ENCODE results near the gene TRIM9.
"Not testable (repeated sequence)": the region's sequence is repeated elsewhere in the genome, so short reads cannot be mapped to it uniquely, and the experiment has no call there.

Gene TRIM9

DNA sequence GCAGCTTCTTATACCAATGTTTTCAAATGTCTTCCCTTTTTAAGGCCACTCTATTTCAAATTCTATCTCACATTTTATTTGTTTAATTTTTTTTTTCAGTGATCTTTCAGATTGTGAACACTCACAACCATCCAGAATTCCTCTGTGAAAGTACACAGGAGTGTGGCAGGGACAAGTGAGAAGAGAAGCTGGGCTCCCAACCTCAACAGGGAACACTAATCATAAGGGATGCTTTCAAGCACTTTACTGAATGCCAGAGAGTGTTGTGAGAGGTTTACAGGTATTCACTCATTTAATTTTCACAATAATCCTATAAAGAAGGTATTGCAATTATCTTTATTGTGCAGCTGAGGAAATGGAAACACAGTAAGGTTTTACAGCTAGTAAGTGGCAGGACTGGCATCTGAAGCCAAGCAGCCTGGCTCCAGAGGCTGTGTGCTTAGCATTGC, 90.5 kb downstream of the TRIM9 start:
- DNase-seq (ENCODE audit: low read depth in 3 of 3), result no peak

DNA sequence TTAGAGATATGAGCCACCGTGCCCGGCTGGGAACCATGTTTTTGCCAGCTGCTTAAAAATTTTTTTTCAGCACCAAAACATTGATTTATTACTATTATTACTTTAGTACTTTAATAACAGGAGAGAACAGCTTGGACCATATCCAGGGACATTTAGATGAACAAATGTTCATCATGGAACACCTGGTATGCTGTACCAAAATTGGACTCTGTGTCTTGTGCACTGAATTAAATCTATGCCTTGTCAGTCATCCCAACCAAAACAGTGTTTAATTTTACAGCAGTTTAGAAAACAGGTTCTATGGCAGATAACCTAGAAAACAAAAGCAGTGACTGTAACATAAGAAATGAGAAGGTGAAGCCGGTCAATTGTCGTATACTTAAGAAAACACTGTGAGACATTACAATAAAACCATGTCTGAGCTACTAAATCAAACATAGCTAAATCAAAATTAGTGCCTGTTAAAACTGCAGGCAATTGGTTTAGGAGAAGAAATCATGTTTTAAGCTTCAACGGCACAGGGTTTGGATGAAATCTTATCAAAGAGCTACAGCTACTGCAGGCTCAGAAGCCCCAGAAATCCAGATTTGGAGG, 92.4 kb downstream of the TRIM9 start:
- DNase-seq (ENCODE audit: low read depth in 3 of 3), result no peak

DNA sequence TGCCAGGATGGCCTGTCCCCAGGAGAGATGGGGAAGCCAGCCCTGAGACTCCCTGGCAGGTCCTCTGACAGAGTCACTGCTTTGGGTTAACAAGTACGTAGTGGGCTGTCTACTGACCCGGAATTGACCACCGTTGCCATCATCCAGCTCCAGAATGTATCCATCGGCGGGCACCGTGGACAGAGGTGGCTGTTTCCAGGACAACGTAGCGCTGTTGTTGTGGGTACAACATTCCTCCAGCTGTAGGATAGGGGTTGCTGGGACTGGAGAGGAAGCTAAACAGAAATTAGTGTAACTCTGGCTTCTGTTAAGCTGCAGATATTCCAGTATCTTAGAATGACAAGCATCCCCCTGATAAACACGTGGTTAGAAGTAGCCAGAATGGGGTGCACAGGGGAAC, 94.3 kb downstream of the TRIM9 start:
- no peak for DNase-seq (ENCODE audit: low read depth in 3 of 3)

DNA sequence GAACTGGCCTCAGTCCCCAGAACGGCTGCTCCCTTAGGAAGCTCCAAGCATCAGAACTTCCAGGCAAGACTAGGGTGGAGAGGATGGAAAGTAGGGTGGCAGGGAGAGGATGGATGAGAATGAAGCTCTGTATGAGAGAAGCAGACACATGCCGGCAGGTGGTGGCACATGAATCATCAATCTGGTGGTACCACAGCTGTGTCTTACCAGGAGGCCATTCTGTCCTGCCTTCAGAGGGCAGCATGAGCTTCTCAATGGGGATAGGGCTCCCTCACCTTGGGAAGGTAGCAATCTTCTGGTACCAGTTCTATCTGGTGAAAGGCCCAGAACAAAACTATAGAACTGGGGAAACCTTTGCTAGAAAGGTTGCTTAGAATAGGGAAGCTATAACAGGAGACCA, 95.2 kb downstream of the TRIM9 start:
- no peak for DNase-seq (ENCODE audit: low read depth in 3 of 3)

DNA sequence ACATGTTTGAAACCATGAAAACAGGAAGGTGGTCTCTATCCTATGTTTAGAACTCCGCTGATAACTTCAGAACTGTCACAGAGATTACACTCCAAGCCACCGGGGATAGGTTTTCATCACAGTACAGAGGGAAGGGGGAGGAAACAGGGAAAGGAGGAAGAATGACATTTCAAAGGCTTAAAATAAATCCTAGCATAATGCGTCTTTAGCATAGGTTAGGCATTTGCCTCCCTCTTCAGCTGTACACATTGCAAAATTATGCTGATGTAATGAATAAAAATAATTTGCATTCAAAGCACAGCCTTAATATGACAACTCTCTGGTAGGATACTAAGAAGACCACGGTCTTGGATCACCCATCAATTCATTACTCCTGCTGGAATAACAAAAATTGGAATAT, 96.3 kb downstream of the TRIM9 start:
- no peak for DNase-seq (ENCODE audit: low read depth in 3 of 3)

DNA sequence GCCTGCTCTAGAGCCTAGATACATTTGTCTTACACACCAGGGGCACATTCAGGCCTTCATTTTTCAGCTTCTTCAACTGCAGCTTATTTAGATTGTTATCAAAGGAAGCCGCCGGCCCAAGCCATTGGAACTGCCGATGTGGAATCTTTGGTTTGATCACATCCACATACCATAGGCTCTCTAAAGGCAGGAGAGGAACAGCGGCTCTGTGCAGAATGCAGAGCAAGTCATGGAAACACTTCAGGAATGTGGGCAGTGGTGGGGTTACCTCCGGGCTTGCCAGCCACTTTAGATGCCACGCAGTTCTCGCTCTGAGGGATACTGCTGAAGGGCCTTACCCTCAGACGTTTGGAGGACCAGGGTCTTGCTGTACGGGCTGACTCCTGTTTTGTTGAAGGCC, 97.2 kb downstream of the TRIM9 start:
- DNase-seq (ENCODE audit: low read depth in 3 of 3), result no peak

DNA sequence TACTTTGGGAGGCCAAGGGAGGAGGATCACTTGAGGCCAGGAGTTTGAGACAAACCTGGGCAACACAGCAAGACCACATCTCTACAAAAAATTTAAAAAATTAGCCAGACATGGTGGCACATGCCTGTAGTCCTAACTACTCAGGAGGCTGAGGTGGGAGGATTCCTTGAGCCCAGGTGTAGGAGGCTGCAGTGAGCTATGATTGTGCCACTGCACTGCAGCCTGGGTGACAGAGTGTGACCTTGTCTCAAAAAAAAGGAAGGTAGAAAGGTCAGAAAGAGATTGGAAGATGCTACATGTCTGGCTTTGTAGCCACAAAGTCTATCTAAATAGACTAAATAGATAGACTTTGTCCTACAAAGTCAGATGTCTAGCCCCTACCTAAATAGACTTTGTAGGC, 100.7 kb downstream of the TRIM9 start:
- not testable (repeated sequence) for DNase-seq (ENCODE audit: low read depth in 3 of 3)

DNA sequence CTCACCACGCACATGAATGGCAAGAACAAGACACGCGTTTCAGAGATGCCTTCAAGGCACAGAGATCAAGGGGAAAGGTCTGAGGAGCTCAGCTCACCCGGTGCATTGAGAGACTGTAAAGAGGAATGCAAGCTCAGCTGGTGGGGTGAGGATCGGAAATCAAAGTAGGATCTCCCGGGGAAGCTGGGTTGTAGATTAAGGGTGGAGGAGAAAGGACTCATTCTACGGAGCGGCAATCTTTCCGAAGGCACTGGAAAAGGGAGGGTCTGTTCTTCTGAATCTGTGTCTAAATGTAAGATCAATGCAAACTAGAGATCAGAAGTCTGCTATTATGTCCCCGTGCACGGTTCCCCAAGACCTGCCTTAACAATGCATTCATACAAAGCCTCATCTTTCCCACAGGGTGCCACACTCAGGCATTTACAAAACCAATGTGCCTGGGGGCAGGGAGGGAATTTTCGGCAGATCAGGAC, 109.0 kb downstream of the TRIM9 start:
- DNase-seq (ENCODE audit: low read depth in 3 of 3), result no peak

DNA sequence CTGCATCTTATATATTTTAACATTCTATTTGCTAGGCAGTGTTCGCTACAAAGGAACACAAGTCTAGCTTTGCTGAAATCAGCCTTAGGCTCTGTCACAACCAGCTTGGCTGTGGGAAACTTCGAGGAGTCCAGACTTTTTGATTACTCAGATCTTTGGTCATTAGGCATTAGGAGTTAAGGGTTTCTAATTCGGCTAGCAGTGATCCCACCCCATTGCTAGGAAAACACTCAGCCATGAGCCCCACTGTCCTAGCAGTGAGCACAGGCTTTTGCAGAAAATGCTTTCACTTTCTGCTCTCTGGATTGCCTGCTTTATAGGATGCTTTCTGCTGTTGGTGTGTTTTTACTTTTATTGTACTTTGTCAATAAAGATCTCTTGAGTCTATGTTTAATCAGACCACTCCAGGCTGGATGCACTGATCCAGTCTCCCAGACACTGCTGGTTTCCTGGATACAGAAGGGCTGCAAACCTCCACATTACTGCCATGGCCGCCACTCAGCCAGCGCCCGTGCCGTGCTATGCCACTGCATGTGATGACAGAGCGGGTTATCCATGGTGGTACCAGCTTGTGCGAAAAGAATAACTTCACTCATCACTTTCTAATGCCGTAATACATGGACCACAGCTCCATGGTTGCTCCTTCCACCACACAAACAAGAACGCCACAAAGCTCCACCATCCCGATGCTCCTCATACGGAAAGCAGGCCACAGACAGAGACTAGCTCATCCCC, 109.6 kb downstream of the TRIM9 start:
- DNase-seq (ENCODE audit: low read depth in 3 of 3), result no peak

DNA sequence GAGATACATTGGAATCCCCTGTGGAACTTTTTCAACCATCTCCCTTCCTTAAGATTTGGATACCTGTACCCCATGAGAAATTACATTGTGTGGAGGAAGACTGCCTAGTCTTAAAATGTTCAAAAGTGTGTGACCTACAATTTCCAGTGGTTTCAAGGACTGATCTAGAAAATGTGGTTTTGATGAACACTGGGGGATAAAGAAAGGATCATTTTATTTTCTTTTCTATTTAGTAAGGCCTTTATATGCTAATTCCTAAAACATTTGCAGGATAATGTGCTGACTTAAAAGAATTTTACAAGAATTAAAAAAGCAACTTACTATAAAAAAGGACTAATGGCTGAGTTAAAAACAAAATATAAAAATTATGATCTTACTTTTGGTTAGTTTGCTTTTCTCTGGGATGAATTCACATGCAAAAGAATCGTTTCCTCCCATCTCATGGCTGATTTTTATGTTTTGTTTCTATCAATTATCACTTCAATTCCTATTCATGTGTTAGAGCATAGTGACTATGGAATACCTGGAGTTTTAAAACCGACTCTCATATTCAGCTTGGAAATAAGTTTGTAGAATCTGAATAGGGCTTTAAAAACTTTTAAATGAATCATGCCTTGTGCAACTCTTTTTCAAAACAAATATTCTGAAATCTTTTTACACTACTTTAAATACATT, 110.7 kb downstream of the TRIM9 start:
- DNase-seq (ENCODE audit: low read depth in 3 of 3), result no peak

DNA sequence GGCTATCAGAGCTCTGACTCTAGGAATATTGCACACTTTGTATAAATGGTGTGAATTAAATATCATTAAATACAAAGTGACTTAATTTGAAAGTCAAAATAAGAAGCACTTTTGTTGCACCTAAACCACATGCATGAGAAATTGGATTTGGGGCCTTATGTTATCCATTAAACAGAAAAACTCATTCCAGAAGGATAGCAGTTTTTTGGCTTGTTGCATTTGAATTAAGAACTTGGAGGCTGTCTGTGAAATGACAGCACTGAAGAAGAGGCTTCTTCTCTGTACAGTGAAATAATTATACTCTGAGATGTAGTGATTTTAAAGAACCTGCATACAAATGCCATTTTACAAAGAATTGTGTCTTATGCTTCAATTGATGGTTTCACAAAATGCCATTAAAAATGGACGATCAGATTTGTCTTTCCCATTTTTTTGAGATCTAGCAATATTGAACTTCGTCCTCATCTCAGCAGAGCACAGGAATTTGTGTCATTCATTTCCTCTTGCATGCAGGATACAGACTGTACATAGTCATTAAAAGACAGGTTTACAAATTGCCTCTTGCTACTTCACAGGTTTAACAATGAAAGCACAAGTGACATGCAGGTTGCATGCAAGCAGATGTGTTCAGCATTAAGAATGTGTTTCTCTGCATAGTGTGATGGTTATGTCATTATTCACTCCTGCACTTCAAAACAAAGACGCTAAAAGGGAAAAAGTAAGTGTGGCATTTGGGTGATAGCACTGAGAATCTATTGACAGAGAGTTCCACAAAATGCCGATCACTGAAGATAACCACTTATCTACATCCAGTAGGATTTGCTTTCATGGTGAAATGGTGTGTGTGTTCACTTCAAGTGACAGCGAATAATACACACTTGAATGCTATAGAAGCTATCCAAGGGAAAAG, 114.7 kb downstream of the TRIM9 start:
- DNase-seq (ENCODE audit: low read depth in 3 of 3), result no peak

DNA sequence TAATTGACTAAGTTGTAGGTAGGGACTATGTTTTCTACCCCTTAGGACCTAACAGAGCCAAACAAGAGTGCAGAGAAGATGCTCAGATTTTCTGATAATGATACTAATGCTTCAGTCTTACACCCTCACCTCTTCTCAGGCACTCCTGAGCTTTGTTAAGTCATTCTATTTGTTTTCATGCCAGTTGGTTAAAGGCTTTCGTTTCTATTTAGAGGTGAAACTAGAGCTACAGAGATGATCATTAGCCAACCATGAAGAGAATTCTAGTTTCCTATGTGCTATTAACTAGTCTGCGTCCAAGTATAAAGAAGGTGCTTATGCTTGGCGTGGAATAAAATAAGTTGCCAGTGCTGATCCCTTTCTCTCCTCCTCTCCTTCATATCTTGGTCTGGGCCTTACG, 116.0 kb downstream of the TRIM9 start:
- DNase-seq (ENCODE audit: low read depth in 3 of 3), result no peak

DNA sequence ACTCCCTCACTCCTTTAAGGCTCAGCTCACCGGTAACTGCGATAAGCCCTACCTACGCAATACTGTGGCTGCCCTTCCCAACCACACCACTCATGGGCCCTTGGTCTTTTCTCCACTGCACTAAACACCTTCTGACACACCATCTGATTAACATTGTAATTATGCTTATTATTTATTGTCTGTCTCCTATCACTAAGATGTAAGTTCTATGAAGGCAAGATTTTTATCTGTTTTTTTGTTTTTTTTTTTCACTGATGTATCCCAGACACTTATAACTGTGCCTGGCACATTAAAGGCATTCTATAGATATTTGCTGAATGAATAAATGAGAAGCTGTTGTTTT, 116.4 kb downstream of the TRIM9 start:
- DNase-seq (ENCODE audit: low read depth in 3 of 3), result no peak

DNA sequence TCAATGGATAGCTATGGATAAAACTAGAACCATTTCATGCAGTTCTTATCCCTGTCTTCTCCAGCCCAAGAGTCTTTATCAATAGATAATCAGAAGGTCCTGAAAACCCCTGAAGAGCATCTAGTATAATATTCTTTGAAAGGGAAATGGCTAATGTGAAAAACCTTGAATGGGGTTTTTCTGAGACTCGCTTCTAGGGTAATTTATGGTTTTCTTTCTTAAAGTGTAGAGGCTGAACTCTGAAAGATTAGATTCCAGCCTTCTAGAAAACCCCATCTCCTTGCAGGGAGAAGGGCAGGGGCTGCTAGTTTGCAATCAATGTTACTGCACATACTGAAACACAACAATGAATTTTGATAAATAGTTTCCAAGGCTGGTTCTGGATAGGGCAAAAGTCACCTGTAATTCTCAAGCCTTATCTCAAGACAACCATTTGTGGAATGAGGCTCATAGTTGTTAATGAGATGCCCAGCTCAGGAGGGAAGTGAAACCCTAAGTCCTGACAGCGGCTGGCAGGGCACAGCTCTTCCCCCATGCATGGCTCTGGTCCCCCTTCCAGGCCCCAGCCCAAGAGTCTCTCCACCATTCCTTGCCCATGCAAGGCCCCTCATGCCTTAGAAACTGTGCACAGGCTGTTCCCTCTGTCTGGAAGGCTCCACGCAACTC, 116.9 kb downstream of the TRIM9 start:
- no peak for DNase-seq (ENCODE audit: low read depth in 3 of 3)

DNA sequence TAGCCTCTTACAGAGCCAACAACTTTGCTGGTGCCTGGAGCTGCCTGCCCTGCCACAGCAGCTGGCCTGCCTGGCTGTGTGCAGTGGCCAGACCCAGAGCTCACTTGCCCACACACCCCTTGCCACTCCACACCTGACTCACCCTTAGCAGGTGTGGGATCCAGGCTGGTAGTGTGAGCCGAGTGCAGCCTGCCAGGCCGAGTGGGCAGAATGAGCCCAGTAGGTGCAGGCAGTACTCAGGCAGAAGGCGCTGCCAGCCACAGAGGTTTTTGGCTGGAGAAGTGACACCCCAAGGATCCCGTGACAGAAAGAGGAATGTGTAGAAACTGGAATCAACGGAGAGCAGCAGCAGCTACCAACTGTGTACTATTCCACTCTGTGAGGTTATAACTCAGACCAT, 120.8 kb downstream of the TRIM9 start:
- DNase-seq (ENCODE audit: low read depth in 3 of 3), result no peak

DNA sequence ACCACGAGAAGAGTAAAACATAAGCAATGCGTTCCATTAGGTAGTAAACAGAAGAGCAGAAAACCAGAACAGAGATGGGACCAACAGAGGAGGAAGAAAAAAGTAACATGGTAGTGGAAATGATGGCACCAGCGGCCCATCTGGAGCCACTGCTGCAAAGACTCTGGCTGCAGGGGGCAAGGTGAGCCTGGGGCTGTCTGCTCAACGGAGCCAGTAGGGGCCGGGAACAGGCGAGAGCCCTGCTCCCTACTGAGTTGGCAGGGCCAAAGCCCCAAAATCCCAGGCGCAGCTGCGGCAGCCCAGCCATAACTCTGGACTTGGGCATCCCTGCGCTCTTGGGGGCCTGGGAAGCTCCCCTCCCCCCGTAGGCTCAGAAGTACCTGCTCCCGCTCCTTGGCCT, 122.2 kb downstream of the TRIM9 start:
- no peak for DNase-seq (ENCODE audit: low read depth in 3 of 3)

DNA sequence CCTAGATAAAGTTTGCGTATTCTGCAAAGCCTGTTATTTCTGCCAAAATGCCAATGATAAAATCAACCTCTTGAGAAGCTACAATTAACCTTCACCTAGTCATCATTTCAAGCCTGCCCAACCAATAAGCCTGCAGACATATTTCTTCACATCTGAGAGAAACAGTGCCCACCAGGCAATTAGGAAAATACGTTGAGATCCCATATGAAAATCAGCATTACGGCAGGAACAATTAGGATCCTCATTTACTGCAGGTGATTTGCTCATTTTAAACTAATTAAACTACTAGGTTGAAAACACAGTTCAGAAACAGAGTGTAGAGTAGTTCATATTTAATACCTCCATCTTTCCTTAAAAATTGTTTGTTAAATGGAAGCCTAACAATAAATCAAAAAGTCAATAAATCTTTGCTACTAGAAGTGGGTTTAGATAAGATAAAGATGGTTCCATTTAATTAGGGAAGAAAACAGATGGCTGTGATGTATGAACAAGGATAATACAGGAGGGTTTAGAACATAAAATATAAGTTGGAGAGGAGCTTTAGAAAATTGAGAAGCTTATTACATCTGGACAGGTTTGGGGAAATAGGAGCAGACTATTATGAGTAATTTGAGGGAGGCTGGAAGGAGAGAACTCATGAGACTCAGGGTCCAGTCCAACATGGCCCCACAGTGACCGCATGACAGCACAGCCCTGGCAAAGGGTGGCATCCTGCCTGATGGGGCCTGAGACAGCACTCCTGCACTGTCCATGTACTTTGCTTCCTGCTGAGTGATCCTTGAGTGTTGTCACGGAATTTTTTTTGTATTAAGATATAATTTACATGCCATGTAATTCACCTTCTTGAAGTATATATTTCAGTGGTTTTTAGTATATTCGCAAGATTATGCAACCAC, 123.8 kb downstream of the TRIM9 start:
- DNase-seq (ENCODE audit: low read depth in 3 of 3), result no peak

DNA sequence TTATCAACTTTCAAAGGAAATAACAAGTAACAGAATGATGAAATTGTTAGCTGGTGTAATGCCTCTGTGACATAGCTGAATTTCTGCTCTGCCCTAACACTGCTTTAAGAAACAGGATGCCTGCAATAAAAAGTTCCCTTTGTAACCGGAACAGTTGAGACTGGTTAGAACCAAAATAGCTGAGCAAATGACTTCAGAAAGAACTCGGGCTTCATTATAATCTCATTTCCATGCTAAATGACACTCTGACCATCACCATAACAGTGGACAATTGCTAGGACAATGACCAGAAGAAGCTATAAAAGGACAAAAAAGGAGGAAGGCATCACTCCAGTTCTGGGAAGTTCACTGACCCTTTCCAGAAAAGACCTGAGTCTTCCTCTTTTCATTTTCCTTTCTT, 127.1 kb downstream of the TRIM9 start:
- no peak for DNase-seq (ENCODE audit: low read depth in 3 of 3)

DNA sequence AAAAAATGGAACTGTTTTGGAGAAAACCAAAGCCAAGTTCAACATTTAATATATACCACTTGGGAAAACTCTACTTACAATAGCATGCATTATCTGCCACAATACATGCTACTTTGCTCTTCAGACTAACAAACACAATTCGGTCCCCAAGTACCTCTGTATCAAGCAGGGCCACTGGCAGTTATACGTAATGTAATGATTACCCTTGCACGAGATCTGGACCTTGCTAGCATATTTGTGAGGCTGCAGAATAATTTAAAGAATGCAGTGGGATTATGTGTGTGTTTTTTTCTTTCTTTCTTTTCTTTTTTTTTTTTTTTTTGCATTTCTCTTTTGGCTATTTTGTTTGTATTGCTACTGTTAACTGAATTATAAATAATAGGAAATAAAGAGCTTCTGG, 127.8 kb downstream of the TRIM9 start:
- no peak for DNase-seq (ENCODE audit: low read depth in 3 of 3)

DNA sequence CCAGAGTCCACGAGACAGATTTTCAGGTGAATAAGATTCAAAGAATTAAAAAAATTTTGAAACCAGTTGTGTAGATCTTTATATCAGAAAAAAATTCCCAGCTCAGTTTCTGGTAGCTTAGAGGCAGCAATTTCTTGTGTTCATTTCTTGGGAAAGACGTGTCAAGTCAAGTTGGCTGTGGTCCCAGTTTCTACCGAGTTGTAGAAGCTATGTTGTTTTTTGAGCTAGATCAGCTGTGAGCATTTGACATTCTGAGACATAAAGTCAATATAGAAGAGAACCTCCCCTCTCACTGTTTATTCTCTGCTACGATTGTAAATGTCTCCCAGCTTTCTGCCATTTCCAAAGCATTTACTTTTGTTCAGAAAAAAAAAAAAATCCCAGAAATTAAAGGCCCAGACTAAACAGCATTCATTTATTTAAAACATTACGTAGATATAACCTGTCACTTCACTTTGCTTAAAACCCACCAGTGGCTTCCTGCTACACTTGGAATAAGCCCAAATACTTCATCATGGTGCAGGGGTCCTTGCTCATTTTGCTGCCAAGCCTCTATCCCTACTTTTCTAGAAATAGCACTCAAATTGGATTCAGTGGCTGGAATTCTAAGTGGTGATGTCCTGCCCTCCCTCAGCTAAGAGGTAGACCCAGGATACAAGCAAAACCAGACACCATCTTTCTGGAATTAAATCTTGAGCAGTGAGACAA, 130.1 kb downstream of the TRIM9 start:
- no peak for DNase-seq (ENCODE audit: low read depth in 3 of 3)

Measured in stimulated activated CD4-positive, alpha-beta T cell treated with anti-CD3 and anti-CD28 coated beads, TNF-alpha, amount 100 ng/mL, for 48 hours (primary cell).